ENCODE measurements around the gene ALK. TPM values are rescaled to one million over a fixed set of nuclear protein-coding genes. Genes with fewer than 3 reads are reported as not detected.

Gene ALK
- total RNA-seq, 2 donors from 2014 or later: under 0.01 to 0.26 TPM

- ATAC-seq (no peak), DNase-seq (no peak)
- 45 to 53% methylated on average over 5 of the region's 5 CpGs for WGBS, 2 donors
- Histone ChIP-seq H3K9me3 (no peaks in the 10 kb centered on the region), H3K4me1 (no peaks in the 10 kb centered on the region), H3K36me3 (replicated peaks in 1 of 2; ENCODE audit: insufficient read depth in 1 of 2, low read depth in 2 of 2) (no peaks in the 10 kb centered on the region), H3K27ac (no peak overlapping the region), H3K4me3 (no peak overlapping the region), H3K27me3 (no peaks in the 10 kb centered on the region)
- intact Hi-C loops (cut with DNase I): no loop called here
- TF ChIP-seq, protein P1, sequence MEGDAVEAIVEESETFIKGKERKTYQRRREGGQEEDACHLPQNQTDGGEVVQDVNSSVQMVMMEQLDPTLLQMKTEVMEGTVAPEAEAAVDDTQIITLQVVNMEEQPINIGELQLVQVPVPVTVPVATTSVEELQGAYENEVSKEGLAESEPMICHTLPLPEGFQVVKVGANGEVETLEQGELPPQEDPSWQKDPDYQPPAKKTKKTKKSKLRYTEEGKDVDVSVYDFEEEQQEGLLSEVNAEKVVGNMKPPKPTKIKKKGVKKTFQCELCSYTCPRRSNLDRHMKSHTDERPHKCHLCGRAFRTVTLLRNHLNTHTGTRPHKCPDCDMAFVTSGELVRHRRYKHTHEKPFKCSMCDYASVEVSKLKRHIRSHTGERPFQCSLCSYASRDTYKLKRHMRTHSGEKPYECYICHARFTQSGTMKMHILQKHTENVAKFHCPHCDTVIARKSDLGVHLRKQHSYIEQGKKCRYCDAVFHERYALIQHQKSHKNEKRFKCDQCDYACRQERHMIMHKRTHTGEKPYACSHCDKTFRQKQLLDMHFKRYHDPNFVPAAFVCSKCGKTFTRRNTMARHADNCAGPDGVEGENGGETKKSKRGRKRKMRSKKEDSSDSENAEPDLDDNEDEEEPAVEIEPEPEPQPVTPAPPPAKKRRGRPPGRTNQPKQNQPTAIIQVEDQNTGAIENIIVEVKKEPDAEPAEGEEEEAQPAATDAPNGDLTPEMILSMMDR (IDR thresholded peaks at IDR 0.05): no peak
- TF ChIP-seq POLR2A (IDR thresholded peaks at IDR 0.05): no peak
Measured at GRCh38 chr2:29450596-29451222, 470.7 kb downstream of the ALK start.

DNA sequence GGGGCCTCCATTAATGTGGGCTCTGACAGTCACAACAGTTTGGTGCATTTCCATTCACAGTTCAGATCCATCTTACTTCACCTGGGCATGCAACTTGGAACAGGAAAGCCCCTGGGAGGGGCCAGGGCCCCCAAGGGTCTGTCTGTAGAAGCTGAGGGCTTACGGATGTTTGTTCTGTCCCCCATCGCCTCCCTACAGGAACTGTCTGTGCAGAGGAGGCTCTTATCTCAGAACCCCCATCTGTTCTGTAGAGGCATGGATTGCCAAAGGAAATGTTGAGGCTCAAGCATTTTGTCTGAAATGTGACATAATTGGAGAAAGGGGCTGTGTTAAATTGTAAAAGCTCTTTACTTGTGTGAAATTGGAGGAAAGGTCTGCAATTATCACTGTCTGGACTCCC is 471.9 kb downstream of the ALK start:
- WGBS, 2 donors: 87 to 89% methylated on average over 2 of the region's 2 CpGs
- no peaks in the 10 kb centered on the region for H3K27me3 ChIP-seq
- H3K4me3 ChIP-seq: no peak overlapping the region
- DNase-seq (no peak), ATAC-seq (no peak)
- no peaks in the 10 kb centered on the region for H3K4me1 ChIP-seq
- intact Hi-C loops (cut with DNase I): no loop called here
- H3K36me3 ChIP-seq (replicated peaks in 1 of 2; ENCODE audit: insufficient read depth in 1 of 2, low read depth in 2 of 2): no peaks in the 10 kb centered on the region
- TF ChIP-seq, protein P1 (IDR thresholded peaks at IDR 0.05): no peak
- TF ChIP-seq POLR2A (IDR thresholded peaks at IDR 0.05): no peak
- H3K9me3 ChIP-seq: no peaks in the 10 kb centered on the region
- no peak overlapping the region for H3K27ac ChIP-seq

GRCh38 chr2:29448096-29448688 is 473.2 kb downstream of the ALK start:
- no peak for ATAC-seq
- 85 to 86% methylated on average over 8 of the region's 8 CpGs for WGBS, 2 donors
- Histone ChIP-seq H3K9me3 (no peaks in the 10 kb centered on the region), H3K27me3 (no peaks in the 10 kb centered on the region), H3K4me3 (no peak overlapping the region), H3K4me1 (peaks cover 5% of the 10 kb centered on the region), H3K27ac (no peak overlapping the region), H3K36me3 (replicated peaks in 1 of 2; ENCODE audit: insufficient read depth in 1 of 2, low read depth in 2 of 2) (no peaks in the 10 kb centered on the region)
- intact Hi-C loops (cut with DNase I): no loop called here
- TF ChIP-seq, protein P1 (IDR thresholded peaks at IDR 0.05): no peak
- TF ChIP-seq POLR2A (IDR thresholded peaks at IDR 0.05): no peak
- no peak for DNase-seq

GRCh38 chr2:29447513-29447912 is 473.9 kb downstream of the ALK start:
- H3K36me3 ChIP-seq (replicated peaks in 1 of 2; ENCODE audit: insufficient read depth in 1 of 2, low read depth in 2 of 2): no peaks in the 10 kb centered on the region
- peaks cover 9% of the 10 kb centered on the region for H3K4me1 ChIP-seq
- no peak overlapping the region for H3K27ac ChIP-seq
- H3K27me3 ChIP-seq: no peaks in the 10 kb centered on the region
- no peak overlapping the region for H3K4me3 ChIP-seq
- no peak for TF ChIP-seq POLR2A (IDR thresholded peaks at IDR 0.05)
- TF ChIP-seq, protein P1 (IDR thresholded peaks at IDR 0.05): no peak
- DNase-seq: no peak
- H3K9me3 ChIP-seq: no peaks in the 10 kb centered on the region
- intact Hi-C loops (cut with DNase I): no loop called here
- 83 to 91% methylated on average over 4 of the region's 4 CpGs for WGBS, 2 donors
- ATAC-seq: no peak

DNA sequence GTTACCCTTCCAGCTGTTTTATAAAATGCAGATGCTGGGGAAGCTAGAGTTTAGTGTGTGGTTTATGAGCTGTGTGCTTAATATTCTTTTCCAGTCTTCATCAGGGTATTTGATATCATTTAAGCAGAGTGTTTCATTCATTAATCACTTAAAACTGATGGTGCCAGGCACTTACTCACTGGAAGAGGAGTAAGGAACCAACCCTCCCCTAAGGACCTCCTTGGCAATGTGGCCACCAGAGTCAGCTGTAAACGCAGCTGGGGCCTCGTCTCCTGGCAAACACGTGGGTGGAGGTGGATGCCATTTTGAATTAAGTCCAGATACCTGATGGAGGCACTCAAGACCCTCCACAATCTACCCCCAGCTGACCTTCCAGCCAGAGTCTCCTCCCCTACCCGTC is 474.5 kb downstream of the ALK start:
- Histone ChIP-seq H3K9me3 (no peaks in the 10 kb centered on the region), H3K4me1 (peaks cover 9% of the 10 kb centered on the region), H3K27ac (no peak overlapping the region), H3K4me3 (no peak overlapping the region), H3K27me3 (no peaks in the 10 kb centered on the region), H3K36me3 (replicated peaks in 1 of 2; ENCODE audit: insufficient read depth in 1 of 2, low read depth in 2 of 2) (no peaks in the 10 kb centered on the region)
- intact Hi-C loops (cut with DNase I): no loop called here
- DNase-seq (no peak), ATAC-seq (no peak)
- 74 to 77% methylated on average over 4 of the region's 4 CpGs for WGBS, 2 donors
- TF ChIP-seq, protein P1 (IDR thresholded peaks at IDR 0.05): no peak
- no peak for TF ChIP-seq POLR2A (IDR thresholded peaks at IDR 0.05)
